Lung (tissue), 12 donors: ENCODE results near the gene WNT2. TPM values are rescaled to one million over a fixed set of nuclear protein-coding genes. Genes with fewer than 3 reads are reported as not detected.

Source experiments
- ATAC-seq: fragments of 200-7000 bp; cut with Tn5 transposase; one replicate; pipeline ENCODE4 v1.9.1; 2020; ENCODE audit warnings: moderate number of reproducible peaks; ENCODE audit not compliant: insufficient read depth, low FRiP score
- DNase-seq, 3 donors: peaks; one replicate each; pipeline ENCODE4 v3.0.0-alpha.2; 2013 to 2017
- H3K27ac ChIP-seq, 2 donors: one replicate each; pipeline ENCODE4 v1.5.1; 2013; ENCODE audit warnings: mild to moderate bottlenecking in 2 of 2, moderate library complexity in 2 of 2, control low read depth in 1 of 2, inconsistent platforms in 1 of 2, low read depth in 1 of 2, low read length in 1 of 2
- H3K27me3 ChIP-seq, 3 donors: one replicate each; pipeline ENCODE4 v1.5.1; 2013; ENCODE audit warnings: low read length in 2 of 3; ENCODE audit not compliant: control insufficient read depth in 3 of 3, insufficient read depth in 3 of 3
- H3K36me3 ChIP-seq, 4 donors: one replicate each; pipeline ENCODE4 v1.5.1; 2013; ENCODE audit warnings: low read length in 4 of 4, mild to moderate bottlenecking in 1 of 4, moderate library complexity in 1 of 4; ENCODE audit not compliant: control insufficient read depth in 4 of 4, insufficient read depth in 4 of 4
- H3K4me1 ChIP-seq, 5 donors: one replicate each; pipeline ENCODE4 v1.5.1; 2013; ENCODE audit warnings: low read length in 5 of 5, mild to moderate bottlenecking in 2 of 5, moderate library complexity in 1 of 5; ENCODE audit not compliant: control insufficient read depth in 5 of 5, insufficient read depth in 5 of 5
- H3K4me3 ChIP-seq: one replicate; pipeline ENCODE4 v1.5.1; 2013; ENCODE audit warnings: mild to moderate bottlenecking, control low read depth, moderate library complexity
- H3K9ac ChIP-seq, 2 donors: one replicate each; pipeline ENCODE4 v1.5.1; 2013; ENCODE audit warnings: low read length in 2 of 2, control low read depth in 1 of 2; ENCODE audit not compliant: insufficient read depth in 1 of 2
- H3K9me3 ChIP-seq, 4 donors: one replicate each; pipeline ENCODE4 v1.5.1; 2013; ENCODE audit warnings: low read length in 3 of 4, mild to moderate bottlenecking in 1 of 4, moderate library complexity in 1 of 4; ENCODE audit not compliant: control insufficient read depth in 4 of 4, insufficient read depth in 3 of 4
- CTCF ChIP-seq: IDR thresholded peaks from 2 replicates; pipeline ENCODE4 v1.5.1; 2012; ENCODE audit warnings: mild to moderate bottlenecking; ENCODE audit errors: control extremely low read depth, extremely low read depth
- WGBS, 2 donors: extraction: QIAGEN DNeasy Blood & Tissue Kit; methylation state at CpG; one replicate each; pipeline ENCODE4 v1.1.7; 2013; 5-methylcytosine and 5-hydroxymethylcytosine counted together
- polyA plus RNA-seq, 2 donors: library from polyadenylated mRNA; stranded (reverse); fragments of 200-250 nt; gene quantifications; one replicate each; pipeline ENCODE4 v1.2.1, GENCODE V29; 2013
- total RNA-seq, 2 donors: library from RNA; depleted of rRNA in 1 of 2; stranded (reverse); fragments of >200 nt in 1 of 2; gene quantifications; one replicate each; pipeline ENCODE4 v1.2.1, GENCODE V29; 2014 to 2021
- donor health status: control.
- donor health status: control.
- donor health status: Bipolar disorder and iron deficiency.
- donor health status: healthy.
- donor health status: DM: yes; HTN: yes; CAD: no.

WNT2 gene
- total and polyA plus RNA-seq, 4 donors, result 3.1 to 59.2 (median 17.1) TPM

DNA sequence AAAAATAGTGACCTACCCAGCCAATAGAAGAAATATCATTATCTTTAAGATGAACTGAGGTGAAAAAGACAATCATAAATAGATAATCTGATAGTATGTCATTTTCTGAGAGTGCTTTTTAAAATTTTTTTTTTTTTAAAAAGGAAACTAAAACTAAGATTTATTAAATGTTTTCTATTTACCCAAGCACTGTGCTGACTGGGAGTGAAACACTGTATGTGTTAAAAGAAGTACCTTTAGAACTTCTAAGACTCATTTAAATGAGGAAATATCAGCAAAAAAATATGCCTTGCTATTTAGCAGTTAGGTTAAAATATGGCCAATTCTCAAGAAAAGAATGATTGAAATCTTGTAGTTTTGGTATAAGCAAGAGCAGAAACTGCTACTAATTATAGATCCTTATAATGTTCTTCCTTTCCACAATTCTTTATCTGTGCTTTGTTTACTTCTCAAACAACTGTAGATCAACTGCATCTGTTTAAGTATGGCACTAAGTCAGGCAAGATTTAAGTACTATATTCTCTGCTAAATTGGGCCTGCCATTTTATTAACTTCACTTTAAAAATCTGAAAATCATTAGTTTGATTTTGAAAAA is 39.5 kb upstream of the WNT2 start:
- Histone ChIP-seq H3K9me3 (no peaks in the 10 kb centered on the region), H3K4me3 (no peak overlapping the region), H3K27ac (no peak overlapping the region), H3K27me3 (no peaks in the 10 kb centered on the region), H3K4me1 (peaks cover 0 to 50% (median 0%) of the 10 kb centered on the region in 5 donors), H3K36me3 (no peaks in the 10 kb centered on the region), H3K9ac (peak overlapping the region in 1 of 2 donors; percentile 8)
- ATAC-seq, result no peak
- TF ChIP-seq CTCF, result no peak
- peak in 2 of 3 donors; percentile 60 for DNase-seq

DNA sequence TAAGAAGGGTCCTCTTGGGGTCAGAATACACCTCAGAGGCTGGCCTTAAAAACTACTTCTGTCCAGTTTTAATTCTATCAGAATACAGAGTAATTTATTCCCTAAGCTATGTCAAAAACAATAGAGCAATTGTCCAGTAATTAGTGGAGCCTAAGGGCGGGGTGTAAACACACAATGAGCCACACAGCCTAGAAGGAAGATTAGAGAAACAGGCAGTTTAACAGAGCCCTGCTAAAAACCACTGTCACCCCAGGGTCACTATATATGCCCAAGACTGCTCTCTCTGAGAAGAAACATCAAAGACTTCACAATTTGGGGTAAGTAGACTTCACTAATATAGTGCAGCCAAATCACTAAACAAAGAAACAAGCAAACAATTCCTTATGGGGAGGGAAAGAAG is 27.2 kb upstream of the WNT2 start:
- 86 to 97% methylated on average over 1 of the region's 1 CpG for WGBS, 2 donors
- DNase-seq (no peak), ATAC-seq (no peak)
- Histone ChIP-seq H3K27ac (no peak overlapping the region), H3K4me1 (no peaks in the 10 kb centered on the region), H3K9ac (no peak overlapping the region), H3K4me3 (no peak overlapping the region), H3K27me3 (no peaks in the 10 kb centered on the region), H3K9me3 (no peaks in the 10 kb centered on the region), H3K36me3 (no peaks in the 10 kb centered on the region)
- no peak for TF ChIP-seq CTCF

DNA sequence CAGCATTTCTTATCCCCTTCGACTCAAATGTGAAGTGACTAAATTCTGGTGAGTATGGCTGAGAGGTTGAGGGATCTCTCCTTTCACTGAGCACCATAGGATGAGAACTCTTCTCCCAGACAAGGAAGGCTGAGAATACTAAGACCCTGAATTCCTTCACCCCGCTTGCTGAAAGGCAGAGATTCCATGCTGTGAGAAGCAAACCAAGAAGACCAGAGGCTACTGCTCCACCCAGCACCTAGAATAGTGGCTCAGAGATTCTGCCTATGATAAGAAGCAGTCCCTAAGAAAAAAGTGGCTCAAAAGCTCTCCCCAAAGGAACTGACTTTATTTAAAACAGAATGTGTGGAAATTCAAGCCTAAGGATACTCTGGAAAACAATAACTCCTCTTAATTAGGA is 26.7 kb upstream of the WNT2 start:
- Histone ChIP-seq H3K9me3 (no peaks in the 10 kb centered on the region), H3K4me1 (no peaks in the 10 kb centered on the region), H3K9ac (no peak overlapping the region), H3K36me3 (no peaks in the 10 kb centered on the region), H3K27ac (no peak overlapping the region), H3K4me3 (no peak overlapping the region), H3K27me3 (no peaks in the 10 kb centered on the region)
- no peak for TF ChIP-seq CTCF
- no peak for DNase-seq
- no peak for ATAC-seq
- WGBS, 2 donors, result 88 to 93% methylated on average over 2 of the region's 2 CpGs
